ENCODE data around the gene OR5AU1. TPM values are rescaled to one million over a fixed set of nuclear protein-coding genes. Genes with fewer than 3 reads are reported as not detected.

The OR5AU1 gene
- total and polyA plus RNA-seq, 2 donors: not detected

DNA sequence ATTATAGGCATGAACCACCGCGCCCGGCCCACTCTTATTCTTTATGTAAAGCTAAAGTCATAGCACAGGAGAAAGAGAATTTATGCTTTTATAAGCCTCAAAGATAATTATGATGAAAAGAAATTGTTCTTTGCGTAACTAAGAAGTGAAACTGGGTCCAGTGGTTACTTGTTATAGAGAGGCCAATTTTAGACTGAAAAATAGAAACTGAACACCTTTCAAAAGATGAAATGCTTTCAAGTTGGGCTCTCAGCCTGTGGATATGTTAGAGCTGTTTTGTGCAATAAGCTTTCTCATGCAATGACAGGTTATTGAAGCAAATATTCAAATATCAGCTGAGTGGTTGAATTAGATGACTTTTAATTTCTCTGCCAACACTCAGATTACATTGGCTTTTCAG lies 47.1 kb downstream of the OR5AU1 start:
- DNase-seq (ENCODE audit: extremely low spot score): no peak
- no peak overlapping the region for H3K4me3 ChIP-seq (ENCODE audit: low read depth, low read length)
- no peaks in the 10 kb centered on the region for H3K4me1 ChIP-seq (ENCODE audit: insufficient read depth)
- no peaks in the 10 kb centered on the region for H3K36me3 ChIP-seq (ENCODE audit: insufficient read depth)
- H3K27ac ChIP-seq (ENCODE audit: low read depth): no peak overlapping the region
- 92% methylated on average over 4 of the region's 4 CpGs for WGBS

DNA sequence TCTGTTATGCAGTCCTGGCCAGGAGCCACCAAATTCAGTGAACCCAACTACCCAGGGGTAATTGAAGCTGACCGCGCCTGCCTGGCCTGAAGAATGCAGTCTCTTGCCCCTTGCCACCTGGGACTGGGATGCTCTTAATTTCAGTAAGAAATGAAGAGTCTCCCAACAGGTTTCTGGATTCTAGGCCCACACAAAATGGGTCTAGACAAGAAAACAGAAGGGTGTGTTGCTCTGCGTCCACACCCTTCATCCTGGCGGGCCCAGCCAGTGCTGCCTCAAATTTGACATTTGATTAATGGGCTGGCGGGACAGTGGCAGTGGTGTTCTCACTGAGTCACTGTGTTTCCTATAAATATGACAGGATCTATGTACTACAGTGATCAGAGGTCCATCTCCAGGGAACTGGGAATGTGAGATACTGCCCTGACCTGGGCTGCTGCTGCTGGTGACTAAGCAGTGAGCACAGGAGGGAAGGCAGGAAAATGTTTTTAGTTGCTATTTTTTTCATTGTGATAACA lies 48.5 kb downstream of the OR5AU1 start:
- H3K36me3 ChIP-seq (ENCODE audit: insufficient read depth): no peaks in the 10 kb centered on the region
- H3K4me1 ChIP-seq (ENCODE audit: insufficient read depth): no peaks in the 10 kb centered on the region
- WGBS: 44% methylated on average over 5 of the region's 5 CpGs
- H3K27ac ChIP-seq (ENCODE audit: low read depth): no peak overlapping the region
- H3K4me3 ChIP-seq (ENCODE audit: low read depth, low read length): no peak overlapping the region
- no peak for DNase-seq (ENCODE audit: extremely low spot score)

DNA sequence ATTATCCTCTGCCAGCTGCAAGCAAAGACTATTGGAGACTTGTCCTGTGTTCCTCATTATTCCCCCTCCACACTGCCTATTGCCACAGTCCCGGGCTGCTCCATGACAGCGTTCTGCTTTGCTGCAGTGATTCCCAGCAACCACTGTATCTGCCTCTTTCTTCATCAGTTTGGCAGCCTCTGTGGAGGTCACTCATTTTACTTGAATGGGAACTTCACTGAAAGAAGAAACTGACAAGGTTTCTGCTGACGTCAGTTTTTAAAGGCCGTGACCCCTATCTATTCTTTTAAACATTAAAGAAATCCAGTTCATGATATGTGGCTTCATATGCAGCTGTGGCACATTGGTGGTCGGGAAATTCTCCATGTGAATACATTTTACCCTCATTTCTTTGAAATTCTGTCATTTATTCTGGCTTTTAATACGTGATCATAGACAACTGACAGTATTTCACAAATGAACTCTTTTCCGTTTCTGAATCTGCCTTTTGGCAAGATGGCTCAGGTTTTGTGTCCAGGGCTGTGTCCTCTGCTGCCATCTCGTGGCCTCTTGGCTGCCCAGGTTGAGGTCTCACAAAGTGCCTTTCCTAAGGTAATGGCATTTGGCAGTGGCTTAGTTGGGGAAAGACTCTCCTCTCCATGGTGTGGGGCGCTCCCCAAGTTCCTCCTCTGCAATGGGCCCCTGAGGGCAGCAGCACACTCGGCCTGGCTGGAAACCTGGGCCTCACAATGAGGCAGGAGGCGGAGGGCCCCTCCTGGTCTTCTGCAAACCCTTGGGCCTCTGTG lies 49.2 kb downstream of the OR5AU1 start:
- H3K4me1 ChIP-seq (ENCODE audit: insufficient read depth): no peaks in the 10 kb centered on the region
- 18% methylated on average over 11 of the region's 11 CpGs for WGBS
- no peak overlapping the region for H3K27ac ChIP-seq (ENCODE audit: low read depth)
- H3K36me3 ChIP-seq (ENCODE audit: insufficient read depth): no peaks in the 10 kb centered on the region
- no peak for DNase-seq (ENCODE audit: extremely low spot score)
- no peak overlapping the region for H3K4me3 ChIP-seq (ENCODE audit: low read depth, low read length)

DNA sequence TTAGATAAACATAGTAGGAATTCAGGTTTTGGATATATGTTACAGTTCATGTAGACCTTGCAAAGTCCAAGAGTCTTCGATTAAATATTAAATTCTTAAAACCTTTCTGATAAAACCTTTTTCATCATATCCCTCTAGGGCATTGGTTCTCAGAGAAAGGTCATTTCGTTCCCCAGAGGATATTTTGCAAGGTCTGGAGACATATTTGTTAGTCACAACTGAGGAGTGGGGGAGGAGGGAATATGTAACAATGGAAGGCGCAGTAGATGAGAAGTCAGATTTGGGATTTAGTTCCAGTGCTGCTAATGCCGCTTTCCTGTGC lies 49.7 kb downstream of the OR5AU1 start:
- H3K36me3 ChIP-seq (ENCODE audit: insufficient read depth): no peaks in the 10 kb centered on the region
- H3K4me3 ChIP-seq (ENCODE audit: low read depth, low read length): no peak overlapping the region
- WGBS: 65% methylated on average over 4 of the region's 4 CpGs
- DNase-seq (ENCODE audit: extremely low spot score): no peak
- H3K27ac ChIP-seq (ENCODE audit: low read depth): no peak overlapping the region
- no peaks in the 10 kb centered on the region for H3K4me1 ChIP-seq (ENCODE audit: insufficient read depth)

DNA sequence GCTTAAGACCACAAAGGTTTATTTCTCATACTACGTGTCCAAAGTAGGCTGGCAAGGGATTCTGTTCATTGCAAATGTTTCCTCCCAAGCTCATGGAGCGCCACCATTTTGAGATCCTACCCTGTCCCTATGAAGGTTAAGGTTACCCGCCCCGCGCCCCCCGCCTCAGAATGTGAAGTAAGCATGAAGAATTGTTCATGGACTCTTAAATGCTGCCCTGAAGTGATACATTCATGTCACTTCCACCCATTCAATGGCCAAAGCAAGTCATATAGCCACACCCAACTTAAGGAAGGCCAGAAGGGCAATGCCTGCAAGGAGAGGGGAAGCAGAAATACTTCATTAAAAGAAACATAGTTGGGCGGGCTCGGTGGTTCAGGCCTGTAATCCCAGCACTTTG lies 50.8 kb downstream of the OR5AU1 start:
- Histone ChIP-seq H3K4me3 (ENCODE audit: low read depth, low read length) (no peak overlapping the region), H3K4me1 (ENCODE audit: insufficient read depth) (no peaks in the 10 kb centered on the region), H3K36me3 (ENCODE audit: insufficient read depth) (no peaks in the 10 kb centered on the region), H3K27ac (ENCODE audit: low read depth) (no peak overlapping the region)
- 84% methylated on average over 8 of the region's 8 CpGs for WGBS
- DNase-seq (ENCODE audit: extremely low spot score): no peak

Small RNA genes within 50 kb of the gene (small RNA-seq; reads per million reads assigned to genes)
- not detected for gene RNU6-252P

Other genes starting within 250 kb of the OR5AU1 start
- 1.3 TPM for gene RNASE2, start 200.6 kb downstream of the OR5AU1 start, total RNA-seq
- 11.4 TPM for gene RNASE2, start 200.6 kb downstream of the OR5AU1 start, polyA plus RNA-seq
- 38.3 TPM for gene METTL17, start 166.1 kb downstream of the OR5AU1 start, total RNA-seq
- 52.1 TPM for gene METTL17, start 166.1 kb downstream of the OR5AU1 start, polyA plus RNA-seq
- 1.2 TPM for gene SLC39A2, start 156.8 kb downstream of the OR5AU1 start, total RNA-seq
- 0.47 TPM for gene SLC39A2, start 156.8 kb downstream of the OR5AU1 start, polyA plus RNA-seq
- 84.5 TPM for gene NDRG2, start 131.0 kb downstream of the OR5AU1 start, total RNA-seq
- 272 TPM for gene NDRG2, start 131.0 kb downstream of the OR5AU1 start, polyA plus RNA-seq
- not detected for gene TPPP2, start 125.8 kb downstream of the OR5AU1 start, total RNA-seq
- gene TPPP2, start 125.8 kb downstream of the OR5AU1 start, polyA plus RNA-seq: not detected
- gene RNASE13, start 121.3 kb downstream of the OR5AU1 start, total RNA-seq: not detected
- not detected for gene RNASE13, start 121.3 kb downstream of the OR5AU1 start, polyA plus RNA-seq
- not detected for gene RNASE7, start 113.7 kb downstream of the OR5AU1 start, total RNA-seq
- 0.06 TPM for gene RNASE7, start 113.7 kb downstream of the OR5AU1 start, polyA plus RNA-seq
- not detected for gene RNASE8, start 98.2 kb downstream of the OR5AU1 start, total RNA-seq
- not detected for gene RNASE8, start 98.2 kb downstream of the OR5AU1 start, polyA plus RNA-seq
- 43.9 TPM for gene ARHGEF40, start 85.8 kb downstream of the OR5AU1 start, total RNA-seq
- 27.9 TPM for gene ARHGEF40, start 85.8 kb downstream of the OR5AU1 start, polyA plus RNA-seq
- gene ZNF219, start 57.4 kb downstream of the OR5AU1 start, total RNA-seq: 9.8 TPM
- gene ZNF219, start 57.4 kb downstream of the OR5AU1 start, polyA plus RNA-seq: 67.1 TPM
- gene TMEM253, start 55.0 kb downstream of the OR5AU1 start, total RNA-seq: 0.37 TPM
- gene TMEM253, start 55.0 kb downstream of the OR5AU1 start, polyA plus RNA-seq: 0.42 TPM
- gene HNRNPC, start 113.4 kb upstream of the OR5AU1 start, total RNA-seq: 504 TPM
- gene HNRNPC, start 113.4 kb upstream of the OR5AU1 start, polyA plus RNA-seq: 476 TPM
- 0.48 TPM for gene RPGRIP1, start 124.0 kb upstream of the OR5AU1 start, total RNA-seq
- 0.15 TPM for gene RPGRIP1, start 124.0 kb upstream of the OR5AU1 start, polyA plus RNA-seq
- 66.0 TPM for gene SUPT16H, start 228.0 kb upstream of the OR5AU1 start, total RNA-seq
- gene SUPT16H, start 228.0 kb upstream of the OR5AU1 start, polyA plus RNA-seq: 62.6 TPM